Embryonic facial prominence (tissue), 1 donor: ENCODE measurements around the gene LRP2BP.
"Not testable (repeated sequence)": the region's sequence is repeated elsewhere in the genome, so short reads cannot be mapped to it uniquely, and the experiment has no call there.

Experiments
- DNase-seq: peaks from one replicate; pipeline ENCODE4 v3.0.0-alpha.2; 2016; ENCODE audit errors: extremely low spot score

The LRP2BP gene

GRCh38 chr4:185361872-185362271 lies 33.9 kb downstream of the LRP2BP start:
- DNase-seq = no peak

DNA sequence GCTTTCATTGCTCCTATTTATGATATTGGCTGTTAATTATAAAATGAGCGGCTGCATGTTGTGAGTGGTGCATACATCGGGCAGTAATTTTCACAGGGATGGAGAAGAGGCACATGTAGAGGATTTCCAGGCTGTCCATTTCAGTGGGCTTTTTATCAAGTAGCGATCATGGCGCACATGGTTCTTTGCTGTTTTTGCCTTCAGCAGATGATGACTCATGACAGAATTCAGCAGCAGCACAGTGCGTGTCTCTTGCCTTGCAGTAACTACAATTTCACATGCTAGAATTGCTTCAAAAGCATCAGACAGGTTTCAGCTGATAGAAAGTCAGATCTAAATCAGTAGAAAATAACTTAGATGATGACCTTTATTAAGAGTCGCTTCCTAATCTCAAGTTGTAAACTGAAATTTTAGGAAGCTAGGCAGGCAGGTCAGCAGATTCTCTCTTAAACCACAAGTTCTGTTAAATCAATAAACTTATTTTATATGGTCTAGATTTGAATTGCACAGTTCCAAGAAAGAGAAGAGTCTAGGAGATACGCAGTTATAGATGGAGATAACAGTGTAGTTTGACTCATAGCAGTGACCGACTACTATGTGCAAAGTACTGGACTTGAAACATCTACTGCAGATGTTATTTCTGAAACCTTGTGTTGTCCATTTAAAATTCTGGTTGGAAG lies 35.8 kb downstream of the LRP2BP start:
- DNase-seq = no peak

DNA sequence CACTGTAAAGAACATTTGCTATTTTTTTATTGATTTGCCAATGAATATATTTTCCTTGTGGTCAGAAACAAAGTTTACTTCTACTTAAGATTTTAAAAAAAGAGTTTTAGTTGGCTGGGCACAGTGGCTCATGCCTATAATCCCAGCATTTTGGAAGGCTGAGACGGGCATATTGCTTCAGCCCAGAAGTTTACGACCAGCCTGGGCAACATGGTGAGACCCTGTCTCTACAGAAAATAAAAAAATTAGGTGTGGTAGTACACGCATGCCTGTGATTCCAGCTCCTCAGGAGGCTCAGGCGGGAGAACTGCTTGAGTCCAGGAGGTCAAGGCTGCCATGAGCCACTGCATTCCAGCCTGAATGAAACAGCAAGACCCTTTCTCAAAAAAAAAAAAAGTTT lies 36.8 kb downstream of the LRP2BP start:
- no peak for DNase-seq

DNA sequence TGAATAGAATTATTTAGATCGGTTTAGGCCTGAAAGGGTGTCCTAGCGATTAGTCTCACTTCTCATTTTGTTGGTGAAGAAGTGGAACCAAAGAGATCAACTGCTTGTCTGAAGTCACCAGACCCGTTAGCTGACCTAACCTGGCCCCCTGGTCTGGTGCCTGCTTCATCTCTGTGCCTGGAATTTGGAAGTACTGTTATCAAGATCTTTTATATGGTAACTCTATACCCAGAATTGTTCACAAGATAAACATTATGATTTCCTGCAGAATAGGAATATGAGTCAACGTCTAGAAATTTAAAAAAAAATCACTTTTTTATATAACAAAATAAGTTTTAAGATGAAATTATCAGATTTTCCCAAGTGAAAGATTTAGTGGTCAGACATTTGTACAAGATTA lies 37.2 kb downstream of the LRP2BP start:
- DNase-seq = no peak

DNA sequence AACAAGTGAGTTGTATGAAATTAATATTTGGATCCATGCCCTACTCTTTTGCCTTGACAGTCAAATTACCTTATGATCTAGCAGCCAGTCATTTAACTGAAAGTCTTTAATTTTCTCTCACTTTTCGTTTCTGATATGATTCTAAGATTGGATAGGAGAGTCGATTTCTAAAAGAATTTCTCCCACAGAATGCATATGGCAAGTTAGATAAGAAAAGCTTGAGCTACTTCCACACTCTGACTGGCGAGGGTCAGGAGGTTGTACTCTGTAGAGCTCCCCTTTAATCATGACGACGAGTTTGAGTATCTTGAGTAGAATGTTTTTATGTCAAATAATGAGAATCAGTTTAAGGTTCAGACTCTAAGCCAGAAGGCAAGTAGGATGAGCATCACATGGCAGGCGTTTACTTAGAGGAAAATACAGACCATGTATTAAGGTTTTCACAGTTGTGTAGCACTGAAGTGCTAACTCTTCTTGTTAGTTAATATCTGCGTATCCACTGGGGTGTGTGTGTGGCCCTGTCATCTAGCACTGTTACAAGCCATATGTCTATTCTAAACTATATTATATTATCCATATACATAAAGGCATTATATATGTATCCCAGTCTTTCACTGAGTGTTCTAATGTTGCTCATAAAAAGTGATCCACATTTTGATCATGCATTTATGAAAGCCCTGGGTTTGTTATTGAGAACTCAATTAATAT lies 37.8 kb downstream of the LRP2BP start:
- no peak for DNase-seq

DNA sequence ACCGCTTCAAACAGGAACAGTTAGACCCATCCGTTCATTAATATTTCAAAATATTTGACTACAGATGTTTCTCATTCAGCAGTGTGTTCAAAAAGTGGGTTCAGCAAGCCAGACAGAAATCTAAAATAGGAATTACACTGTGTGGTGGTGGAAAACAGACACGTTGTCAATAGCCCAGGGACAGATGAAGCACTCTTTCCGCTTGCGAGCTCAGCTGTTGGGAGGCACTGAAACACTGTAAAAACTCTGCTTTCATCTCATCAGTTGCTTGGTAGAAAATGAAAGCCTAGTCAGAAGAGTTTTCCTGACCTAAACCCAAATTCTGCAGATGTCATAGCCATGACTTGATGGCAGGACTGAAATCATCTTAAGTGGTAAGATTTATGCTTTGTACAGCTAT lies 38.5 kb downstream of the LRP2BP start:
- no peak for DNase-seq

- no peak for DNase-seq
Observed at GRCh38 chr4:185352741-185353140, 43.0 kb downstream of the LRP2BP start.

GRCh38 chr4:185352202-185352601 lies 43.5 kb downstream of the LRP2BP start:
- DNase-seq = no peak

GRCh38 chr4:185351691-185352090 lies 44.0 kb downstream of the LRP2BP start:
- DNase-seq = no peak

- DNase-seq = no peak
Observed at GRCh38 chr4:185346975-185347601, 48.6 kb downstream of the LRP2BP start.

GRCh38 chr4:185344743-185345538 lies 50.8 kb downstream of the LRP2BP start:
- no peak for DNase-seq

DNA sequence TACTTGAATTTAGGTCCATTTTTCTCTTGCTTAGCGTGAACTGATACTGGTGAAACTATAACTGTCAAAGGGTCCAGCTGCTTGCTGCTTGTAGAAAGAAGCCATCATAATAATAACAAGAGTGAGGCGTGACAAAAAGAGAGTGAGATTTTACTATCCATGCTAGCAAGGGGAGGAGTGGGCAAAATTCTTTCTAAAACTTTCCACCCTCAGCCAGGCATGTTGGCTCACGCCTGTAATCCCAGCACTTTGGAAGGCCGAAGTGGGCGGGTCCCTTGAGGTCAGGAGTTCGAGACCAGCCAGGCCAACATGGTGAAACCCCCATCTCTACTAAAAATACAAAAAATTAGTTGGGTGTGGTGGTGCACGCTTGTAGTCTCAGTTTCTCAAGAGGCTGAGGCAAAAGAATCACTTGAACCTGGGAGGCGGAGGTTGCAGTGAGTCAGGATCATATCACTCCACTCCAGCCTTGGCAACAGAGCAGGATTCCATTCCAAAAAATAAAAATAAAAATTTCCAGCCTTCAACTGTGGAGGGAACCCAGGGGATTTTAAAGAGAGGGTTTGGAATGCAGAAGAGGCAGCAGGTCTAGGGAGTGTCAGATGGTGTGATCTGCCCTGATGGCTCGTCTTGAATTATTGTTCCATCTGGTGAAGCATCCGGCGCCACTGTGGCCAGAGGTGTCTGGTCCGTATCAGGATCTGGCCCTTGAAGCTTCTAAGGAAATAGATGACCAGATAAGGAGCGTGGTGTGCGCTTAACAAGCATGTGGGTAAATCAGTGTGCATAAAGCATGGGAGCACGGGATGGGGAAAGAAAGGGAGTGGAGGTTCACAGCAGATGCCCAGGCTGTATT lies 51.8 kb downstream of the LRP2BP start:
- no peak for DNase-seq

GRCh38 chr4:185341841-185342240 lies 53.9 kb downstream of the LRP2BP start:
- no peak for DNase-seq

- no peak for DNase-seq
Observed at GRCh38 chr4:185341377-185341776, 54.3 kb downstream of the LRP2BP start.

DNA sequence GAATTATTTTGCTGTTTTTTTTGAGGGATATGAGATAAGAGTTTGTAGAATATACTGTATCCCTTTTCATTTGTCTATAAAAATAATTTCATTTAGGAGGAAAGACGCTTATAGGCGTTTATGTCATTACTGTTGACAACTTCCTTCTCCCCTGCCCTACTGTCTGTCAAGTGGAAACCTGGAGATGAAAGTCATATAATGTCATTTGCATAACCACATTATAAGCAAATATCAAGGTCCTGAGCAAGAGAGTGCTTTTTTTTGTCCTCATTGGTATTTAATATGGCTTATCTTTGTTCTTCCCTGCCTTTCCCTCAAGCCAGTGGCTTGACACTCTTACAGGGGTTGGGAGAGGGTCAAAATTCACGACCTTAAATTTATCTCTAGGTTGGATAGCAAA lies 55.8 kb downstream of the LRP2BP start:
- DNase-seq = no peak

GRCh38 chr4:185335579-185335978 lies 60.1 kb downstream of the LRP2BP start:
- no peak for DNase-seq

- no peak for DNase-seq
Observed at GRCh38 chr4:185334326-185334725, 61.4 kb downstream of the LRP2BP start.

- DNase-seq = no peak
Observed at GRCh38 chr4:185332575-185333464, 62.9 kb downstream of the LRP2BP start.

- DNase-seq = not testable (repeated sequence)
Observed at GRCh38 chr4:185329879-185330510, 65.7 kb downstream of the LRP2BP start.

- no peak for DNase-seq
Observed at GRCh38 chr4:185328586-185328985, 67.1 kb downstream of the LRP2BP start.
